ENCODE results near the gene TYMP. TPM values are rescaled to one million over a fixed set of nuclear protein-coding genes. Genes with fewer than 3 reads are reported as not detected.

TYMP gene
- 0.51 and 0.63 TPM in 2 replicates for total RNA-seq (2014; rRNA removed; shearing (Covaris generic))

DNA sequence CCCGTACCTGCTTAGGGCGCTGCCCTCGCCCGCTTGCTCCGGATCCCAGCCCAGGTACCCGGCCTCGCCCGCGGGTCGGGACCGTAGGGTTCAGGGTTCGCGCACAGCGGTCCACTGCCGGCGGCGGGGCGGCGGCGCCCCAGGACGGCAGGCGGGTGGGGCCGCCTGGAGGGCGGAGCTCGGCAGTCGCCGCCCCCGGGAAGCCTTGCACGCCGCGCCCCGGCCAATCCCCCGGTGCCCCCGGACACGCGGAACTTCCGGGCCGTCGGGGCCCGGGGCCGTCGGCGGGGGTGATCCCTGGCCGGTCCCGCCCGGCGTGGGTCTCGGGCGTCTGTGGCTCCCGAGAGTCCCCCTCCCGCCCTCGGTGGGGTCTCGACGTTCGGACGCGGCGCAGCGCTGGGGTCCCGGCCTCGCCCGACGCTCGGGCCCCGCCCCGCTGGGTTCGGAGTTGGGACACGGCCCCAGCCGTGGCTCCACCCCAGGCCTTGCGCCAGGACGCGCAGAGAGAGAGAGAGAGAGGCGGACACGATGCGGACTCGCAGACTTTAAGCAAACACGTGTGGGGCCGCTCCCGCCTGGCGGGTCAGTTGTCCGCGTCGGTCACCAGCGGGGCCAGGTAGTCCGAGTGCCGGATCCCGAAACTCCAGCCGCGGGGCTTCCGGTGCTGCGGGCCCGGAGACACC lies at the start of gene TYMP:
Gene TYMP, minus strand, starts transcription at position 116 of the 683 bp plus-strand sequence. CDS start 303 bp downstream, outside the sequence.
- no peak within 1 kb of the TSS for H3K4me3 ChIP-seq
- no peaks in the 10 kb centered on the region for H3K9me3 ChIP-seq (replicated peaks)
- H3K27ac ChIP-seq: no peak within 1 kb of the TSS
- peaks cover 9% of the 10 kb centered on the region; the same call in 1 of the 2 replicates for H3K27me3 ChIP-seq
- no peaks in the 10 kb centered on the region for H3K36me3 ChIP-seq
- no peak for DNase-seq
- peaks cover 2% of the 10 kb centered on the region; the same call in 1 of the 2 replicates for H3K4me1 ChIP-seq

DNA sequence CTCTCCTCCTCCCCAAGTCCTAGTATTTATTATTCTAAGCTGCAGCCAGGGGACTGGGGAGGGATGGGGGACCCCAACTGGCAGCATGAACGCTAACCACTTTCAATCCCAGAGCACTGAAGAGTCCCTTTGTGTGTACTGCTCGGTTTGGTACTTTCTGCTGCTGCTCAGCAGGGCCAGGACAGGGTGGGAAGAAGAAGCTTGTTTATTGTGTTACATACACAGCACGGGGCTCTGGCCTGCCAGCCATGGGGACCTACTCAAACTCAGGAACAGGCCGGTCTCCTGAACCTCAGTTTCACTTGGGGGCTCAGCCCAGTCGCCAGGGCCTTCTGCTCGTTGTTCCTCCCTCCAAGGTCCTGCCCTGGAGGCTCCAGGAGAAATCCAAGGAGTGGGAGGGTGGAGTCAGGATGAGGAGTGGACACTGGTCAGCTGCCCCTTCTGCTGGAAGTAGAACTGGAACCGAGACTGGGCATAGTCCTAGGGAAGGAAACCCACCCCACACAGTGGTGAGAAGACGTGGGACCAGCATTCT lies 49.0 kb upstream of the TYMP start:
- no peak for DNase-seq
- Histone ChIP-seq H3K27me3 (no peaks in the 10 kb centered on the region), H3K27ac (no peak overlapping the region), H3K9me3 (replicated peaks) (no peaks in the 10 kb centered on the region), H3K4me1 (peaks cover 13% of the 10 kb centered on the region), H3K4me3 (no peak overlapping the region), H3K36me3 (no peaks in the 10 kb centered on the region)

DNA sequence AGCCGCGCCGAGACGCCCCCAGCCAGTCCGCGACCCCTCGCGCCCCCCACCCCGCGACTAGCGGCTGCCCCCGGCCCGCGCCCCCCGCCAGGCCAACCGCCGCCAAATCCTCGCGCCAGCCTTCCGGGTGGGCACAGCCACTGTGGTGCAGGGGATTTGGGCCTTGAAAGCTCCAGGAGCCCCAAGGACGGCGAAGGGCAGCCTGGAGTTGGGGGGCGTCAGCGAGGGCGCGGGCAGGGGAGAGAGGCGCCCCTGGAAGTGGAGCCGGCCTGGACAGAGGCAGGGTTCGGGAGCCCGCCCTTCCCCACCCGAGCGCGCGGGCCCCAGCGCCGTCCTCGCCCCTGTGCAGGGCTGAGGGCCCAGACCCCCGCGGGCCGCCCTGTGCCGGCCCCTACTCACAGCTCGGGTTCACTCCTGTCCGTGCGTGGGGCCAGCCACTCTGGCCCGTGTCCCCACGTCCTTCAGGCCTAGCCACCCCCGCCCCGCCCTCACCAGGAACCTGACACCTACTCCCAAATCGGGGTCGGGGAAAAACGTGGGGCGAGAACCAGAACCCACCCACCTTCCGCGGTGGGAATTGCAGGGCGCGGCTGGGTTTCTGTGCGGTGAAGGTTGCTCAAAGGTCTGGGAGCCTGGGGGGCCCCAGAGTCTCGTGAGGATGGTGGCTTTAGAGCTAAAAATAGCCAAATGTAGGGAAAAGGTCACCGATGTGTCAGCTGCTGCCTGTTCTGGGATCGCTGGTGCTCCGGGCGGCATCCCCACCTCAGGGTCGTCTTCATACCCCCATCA lies 48.4 kb upstream of the TYMP start, which contains the start of gene CPT1B:
Gene CPT1B, minus strand, starts transcription at position 441 of the 789 bp plus-strand sequence. CDS start 512 bp downstream, outside the sequence.
- H3K27ac ChIP-seq: no peak within 1 kb of the TSS
- DNase-seq: peak in 1 of 2 experiments; percentile 50
- H3K9me3 ChIP-seq (replicated peaks): no peaks in the 10 kb centered on the region
- H3K4me1 ChIP-seq: peaks cover 11% of the 10 kb centered on the region
- H3K4me3 ChIP-seq: no peak within 1 kb of the TSS
- H3K27me3 ChIP-seq: no peaks in the 10 kb centered on the region
- H3K36me3 ChIP-seq: no peaks in the 10 kb centered on the region

DNA sequence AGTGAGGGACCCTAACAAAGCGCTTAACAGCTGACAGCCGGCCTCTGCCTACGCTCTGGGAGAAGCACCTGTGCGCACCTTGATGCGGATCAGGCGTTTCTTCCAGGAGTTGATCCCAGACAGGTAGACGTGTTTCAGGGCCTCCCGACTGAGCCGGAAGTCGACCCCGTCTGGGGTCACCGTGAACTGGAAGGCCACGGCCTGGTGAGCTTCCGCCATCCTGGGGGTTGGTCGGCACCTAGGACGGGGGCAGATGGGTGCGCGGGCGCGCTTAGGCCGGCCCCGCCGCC lies 47.8 kb upstream of the TYMP start:
- Histone ChIP-seq H3K4me1 (peaks cover 11% of the 10 kb centered on the region), H3K4me3 (no peak overlapping the region), H3K9me3 (replicated peaks) (no peaks in the 10 kb centered on the region), H3K27ac (no peak overlapping the region), H3K27me3 (no peaks in the 10 kb centered on the region), H3K36me3 (no peaks in the 10 kb centered on the region)
- no peak for DNase-seq

DNA sequence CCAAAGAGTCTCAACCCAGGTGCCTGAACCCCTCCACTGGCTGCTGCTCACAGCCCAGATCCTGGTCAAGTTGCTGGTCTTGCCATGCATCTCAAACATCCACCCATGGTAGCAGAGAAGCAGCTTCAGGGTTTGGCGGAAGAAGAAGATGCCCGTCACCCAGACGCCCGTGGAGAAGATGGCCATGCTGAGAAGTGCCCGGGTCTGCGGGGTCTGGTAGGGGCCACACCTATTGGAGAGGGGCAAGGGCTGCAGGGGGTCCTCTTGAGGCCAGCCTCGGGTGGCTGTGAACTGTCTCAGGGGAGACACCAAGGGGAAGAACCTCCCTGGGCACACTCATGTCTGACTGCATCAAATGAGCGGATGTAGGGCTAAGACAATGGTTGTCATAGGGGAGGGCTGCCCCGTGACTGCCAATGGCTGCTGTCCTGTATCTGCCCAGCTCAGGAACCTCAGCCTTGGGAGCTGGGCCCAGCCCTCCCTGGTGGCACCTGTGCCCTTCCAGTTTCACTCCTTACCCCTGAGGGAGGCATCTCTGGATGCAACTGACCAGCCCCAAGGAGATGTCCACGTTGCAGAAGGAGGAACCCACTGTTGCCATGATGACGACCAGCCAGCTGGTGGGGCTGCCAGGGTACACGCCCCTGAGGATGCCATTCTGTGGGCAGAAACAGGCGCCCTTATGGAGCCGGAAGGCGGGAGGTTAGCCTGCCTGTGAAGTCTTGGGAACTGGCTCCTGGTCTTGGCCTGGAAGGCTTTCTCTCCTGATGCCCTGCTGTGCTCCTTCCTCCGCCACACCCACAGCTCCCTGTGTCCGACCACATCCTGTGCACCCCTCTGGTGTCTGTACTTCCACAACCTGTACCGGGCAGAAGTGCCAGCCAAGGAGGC lies 47.2 kb upstream of the TYMP start:
- Histone ChIP-seq H3K36me3 (no peaks in the 10 kb centered on the region), H3K4me1 (peaks cover 11% of the 10 kb centered on the region)

DNA sequence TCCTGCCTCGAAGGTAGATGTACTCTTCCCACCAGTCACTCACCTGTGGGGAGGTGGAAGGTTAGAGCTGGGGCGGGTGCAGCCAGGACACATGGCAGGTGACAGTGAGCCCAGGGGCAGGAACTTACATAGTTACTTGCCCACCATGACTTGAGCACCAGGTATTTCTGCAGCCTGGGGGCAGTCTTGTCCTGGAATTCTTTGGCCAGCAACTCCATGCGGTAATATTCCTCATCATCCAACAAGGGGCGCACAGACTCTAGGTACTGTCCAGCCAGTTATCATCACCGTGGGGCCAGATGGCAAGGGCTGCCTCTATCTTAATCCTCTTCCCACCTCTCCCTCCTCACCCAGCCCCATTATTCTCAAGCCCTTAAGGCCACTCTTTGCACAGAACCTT lies 46.3 kb upstream of the TYMP start:
- DNase-seq: peak; percentile 72 to 79
- Histone ChIP-seq H3K36me3 (no peaks in the 10 kb centered on the region), H3K27me3 (no peaks in the 10 kb centered on the region), H3K4me3 (no peak overlapping the region), H3K27ac (no peak overlapping the region), H3K9me3 (replicated peaks) (no peaks in the 10 kb centered on the region), H3K4me1 (peaks cover 11% of the 10 kb centered on the region)

More for the DNA sequence above, 47.2 kb upstream of the TYMP start:
- Histone ChIP-seq H3K27ac (no peak overlapping the region), H3K27me3 (no peaks in the 10 kb centered on the region), H3K4me3 (no peak overlapping the region), H3K9me3 (replicated peaks) (no peaks in the 10 kb centered on the region)
- DNase-seq: no peak

DNA sequence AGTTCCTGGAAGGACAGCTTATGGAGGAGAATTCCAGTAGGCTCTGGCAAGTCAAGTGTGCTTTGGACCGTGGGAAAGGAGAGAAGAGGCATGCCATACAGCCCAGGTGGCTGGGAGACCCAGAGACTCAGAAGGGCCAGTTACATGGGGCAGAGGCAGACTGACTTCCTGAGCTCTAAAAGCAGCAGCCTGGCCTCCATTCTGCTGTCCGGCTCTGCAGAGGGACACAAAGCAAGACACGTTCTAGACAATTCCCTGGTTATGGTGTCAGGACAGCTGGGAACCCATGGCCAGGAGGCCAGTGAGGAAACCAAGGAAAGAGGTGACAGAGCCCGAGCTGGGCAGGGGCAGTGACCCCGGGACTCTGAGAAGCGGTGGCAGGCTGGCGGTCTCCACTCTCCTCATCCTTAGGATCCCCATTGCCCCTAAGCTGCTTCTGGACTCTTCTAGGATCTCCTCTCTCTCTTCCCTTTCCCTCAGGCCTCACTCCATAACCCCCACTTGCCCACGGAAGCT lies 45.7 kb upstream of the TYMP start:
- DNase-seq: no peak
- Histone ChIP-seq H3K4me1 (peaks cover 11% of the 10 kb centered on the region), H3K27ac (no peak overlapping the region), H3K4me3 (no peak overlapping the region), H3K9me3 (replicated peaks) (no peaks in the 10 kb centered on the region), H3K27me3 (no peaks in the 10 kb centered on the region), H3K36me3 (no peaks in the 10 kb centered on the region)

GRCh38 chr22:50574383-50574755 lies 44.6 kb upstream of the TYMP start:
- H3K27ac ChIP-seq: no peak overlapping the region
- H3K36me3 ChIP-seq: 0 out of 2 replicates have a peak, but pooled peaks cover 1% of the 10 kb centered on the region
- no peaks in the 10 kb centered on the region for H3K9me3 ChIP-seq (replicated peaks)
- H3K4me1 ChIP-seq: peaks cover 11% of the 10 kb centered on the region
- H3K4me3 ChIP-seq: no peak overlapping the region
- DNase-seq: no peak
- no peaks in the 10 kb centered on the region for H3K27me3 ChIP-seq

GRCh38 chr22:50573491-50574382 lies 43.9 kb upstream of the TYMP start:
- Histone ChIP-seq H3K36me3 (0 out of 2 replicates have a peak, but pooled peaks cover 2% of the 10 kb centered on the region), H3K4me1 (peaks cover 5% of the 10 kb centered on the region), H3K27me3 (no peaks in the 10 kb centered on the region), H3K27ac (no peak overlapping the region), H3K9me3 (replicated peaks) (no peaks in the 10 kb centered on the region), H3K4me3 (no peak overlapping the region)
- no peak for DNase-seq

- Histone ChIP-seq H3K27me3 (no peaks in the 10 kb centered on the region), H3K4me1 (peaks cover 8% of the 10 kb centered on the region), H3K27ac (no peak overlapping the region), H3K36me3 (0 out of 2 replicates have a peak, but pooled peaks cover 2% of the 10 kb centered on the region), H3K4me3 (no peak overlapping the region), H3K9me3 (replicated peaks) (no peaks in the 10 kb centered on the region)
- DNase-seq: no peak
Measured at GRCh38 chr22:50572965-50573364, 43.2 kb upstream of the TYMP start.

- no peak for DNase-seq
- H3K36me3 ChIP-seq: 0 out of 2 replicates have a peak, but pooled peaks cover 2% of the 10 kb centered on the region
Measured at GRCh38 chr22:50571264-50572175, 41.7 kb upstream of the TYMP start.

DNA sequence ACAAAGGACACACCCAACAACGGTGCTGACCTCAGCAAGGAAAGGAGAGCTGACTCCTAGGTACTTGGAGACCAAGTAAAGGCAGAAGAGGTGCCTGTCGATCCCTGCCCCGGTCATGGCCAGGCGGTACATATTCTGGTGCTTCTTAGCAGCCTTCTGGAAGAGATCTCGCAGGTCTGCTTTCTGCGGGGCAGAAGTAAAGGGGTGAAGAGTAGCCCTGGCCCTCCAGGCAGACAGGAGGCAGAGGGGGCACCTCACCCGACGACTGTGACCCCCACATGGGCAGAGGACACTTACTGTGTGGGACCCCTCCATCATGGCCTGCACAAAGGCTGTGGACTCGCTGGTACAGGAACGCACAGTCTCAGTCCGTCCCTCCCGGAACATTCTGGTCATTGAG lies 41.0 kb upstream of the TYMP start:
- DNase-seq: no peak
- no peaks in the 10 kb centered on the region for H3K9me3 ChIP-seq (replicated peaks)

More at GRCh38 chr22:50571264-50572175, 41.7 kb upstream of the TYMP start:
- Histone ChIP-seq H3K4me3 (no peak overlapping the region), H3K27me3 (no peaks in the 10 kb centered on the region), H3K9me3 (replicated peaks) (no peaks in the 10 kb centered on the region), H3K27ac (no peak overlapping the region), H3K4me1 (peaks cover 18% of the 10 kb centered on the region)

More for the DNA sequence above, 41.0 kb upstream of the TYMP start:
- 0 out of 2 replicates have a peak, but pooled peaks cover 2% of the 10 kb centered on the region for H3K36me3 ChIP-seq
- H3K27me3 ChIP-seq: no peaks in the 10 kb centered on the region
- no peak overlapping the region for H3K27ac ChIP-seq
- H3K4me1 ChIP-seq: peaks cover 18% of the 10 kb centered on the region
- H3K4me3 ChIP-seq: no peak overlapping the region
